ENCODE results near the gene ZCCHC24.

- TF ChIP-seq CTCF (conservative IDR thresholded peaks at IDR 0.05) = no peak
- TF ChIP-seq ZFX (IDR thresholded peaks at IDR 0.05) = no peak
These were observed 33.6 kb downstream of the ZCCHC24 start for GRCh38 chr10:79411546-79412495.
